Embryonic facial prominence (tissue), 1 donor: ENCODE results near the gene SLFN11.
"Not testable (repeated sequence)": the region's sequence is repeated elsewhere in the genome, so short reads cannot be mapped to it uniquely, and the experiment has no call there.

Experiments
- DNase-seq: peaks from one replicate; pipeline ENCODE4 v3.0.0-alpha.2; 2016; ENCODE audit errors: extremely low spot score

Gene SLFN11

GRCh38 chr17:35361027-35361426 is 12.4 kb downstream of the SLFN11 start:
- no peak for DNase-seq

- no peak for DNase-seq
These were observed 14.0 kb downstream of the SLFN11 start for GRCh38 chr17:35359398-35359797.

- DNase-seq = no peak
These were observed 21.1 kb downstream of the SLFN11 start for GRCh38 chr17:35352284-35352683.

- DNase-seq = no peak
These were observed 22.9 kb downstream of the SLFN11 start for GRCh38 chr17:35350493-35350892.

GRCh38 chr17:35345926-35346771 is 27.3 kb downstream of the SLFN11 start:
- no peak for DNase-seq

- no peak for DNase-seq
These were observed 27.9 kb downstream of the SLFN11 start for GRCh38 chr17:35345445-35345925.

- no peak for DNase-seq
These were observed 29.2 kb downstream of the SLFN11 start for GRCh38 chr17:35344262-35344661.

- DNase-seq = no peak
These were observed 31.1 kb downstream of the SLFN11 start for GRCh38 chr17:35342276-35342675.

GRCh38 chr17:35341411-35341992 is 31.9 kb downstream of the SLFN11 start:
- DNase-seq = no peak

- DNase-seq = no peak
These were observed 35.2 kb downstream of the SLFN11 start for GRCh38 chr17:35338230-35338629.

GRCh38 chr17:35337364-35337763 is 36.1 kb downstream of the SLFN11 start:
- DNase-seq = no peak

GRCh38 chr17:35333578-35333977 is 39.8 kb downstream of the SLFN11 start:
- DNase-seq = not testable (repeated sequence)

GRCh38 chr17:35322749-35323148 is 50.7 kb downstream of the SLFN11 start:
- no peak for DNase-seq

- no peak for DNase-seq
These were observed 57.5 kb downstream of the SLFN11 start for GRCh38 chr17:35315971-35316370.

GRCh38 chr17:35315283-35315682 is 58.1 kb downstream of the SLFN11 start:
- DNase-seq = no peak

- no peak for DNase-seq
These were observed 58.8 kb downstream of the SLFN11 start for GRCh38 chr17:35314415-35315216.

GRCh38 chr17:35313875-35314409 is 59.5 kb downstream of the SLFN11 start:
- DNase-seq = no peak

- DNase-seq = peak; percentile 55
These were observed 60.4 kb downstream of the SLFN11 start for GRCh38 chr17:35312790-35313711.

- no peak for DNase-seq
These were observed 61.1 kb downstream of the SLFN11 start for GRCh38 chr17:35312346-35312745.

- DNase-seq = not testable (repeated sequence)
These were observed 64.1 kb downstream of the SLFN11 start for GRCh38 chr17:35309345-35309744.
